Stimulated activated CD8-positive, alpha-beta memory T cell treated with anti-CD3 and anti-CD28 coated beads, Interleukin-2, amount 100 ng/mL, for 1 hour (primary cell): Measurements from ENCODE around the gene PRKD1.

Experiments
- DNase-seq, 2 donors: peaks; one replicate each; pipeline ENCODE4 v3.0.0-alpha.2; 2020; ENCODE audit warnings: low read depth in 2 of 2

PRKD1 gene

GRCh38 chr14:29927376-29928116 lies at the start of gene PRKD1:
Gene PRKD1, minus strand, starts transcription at chr14:29927847.
- no peak for DNase-seq

GRCh38 chr14:29971101-29971500 lies 43.5 kb upstream of the PRKD1 start:
- no peak for DNase-seq

GRCh38 chr14:29955087-29955486 lies 27.4 kb upstream of the PRKD1 start:
- DNase-seq, result no peak

- no peak for DNase-seq
Measured at GRCh38 chr14:29953501-29953900, 25.9 kb upstream of the PRKD1 start.

- no peak for DNase-seq
Measured at GRCh38 chr14:29944091-29944490, 16.4 kb upstream of the PRKD1 start.

GRCh38 chr14:29941401-29941800 lies 13.8 kb upstream of the PRKD1 start:
- DNase-seq, result no peak

- DNase-seq, result no peak
Measured at GRCh38 chr14:29940482-29940881, 12.8 kb upstream of the PRKD1 start.

- DNase-seq, result no peak
Measured at GRCh38 chr14:29937116-29937515, 9.5 kb upstream of the PRKD1 start.

GRCh38 chr14:29930283-29930682 lies 2.6 kb upstream of the PRKD1 start:
- no peak for DNase-seq

- DNase-seq, result no peak
Measured at GRCh38 chr14:29928117-29928640, 532 bp upstream of the PRKD1 start.

GRCh38 chr14:29926701-29927375 lies 809 bp downstream of the PRKD1 start:
- DNase-seq, result no peak

GRCh38 chr14:29926228-29926627 lies 1.4 kb downstream of the PRKD1 start:
- no peak for DNase-seq

- DNase-seq, result no peak
Measured at GRCh38 chr14:29925736-29926135, 1.9 kb downstream of the PRKD1 start.

- DNase-seq, result no peak
Measured at GRCh38 chr14:29925101-29925722, 2.4 kb downstream of the PRKD1 start.

GRCh38 chr14:29919845-29920244 lies 7.8 kb downstream of the PRKD1 start:
- DNase-seq, result no peak

- DNase-seq, result no peak
Measured at GRCh38 chr14:29918981-29919380, 8.7 kb downstream of the PRKD1 start.

GRCh38 chr14:29913566-29913965 lies 14.1 kb downstream of the PRKD1 start:
- DNase-seq, result no peak

GRCh38 chr14:29911810-29912209 lies 15.8 kb downstream of the PRKD1 start:
- no peak for DNase-seq

- DNase-seq, result no peak
Measured at GRCh38 chr14:29908652-29909577, 18.7 kb downstream of the PRKD1 start.

GRCh38 chr14:29906256-29906870 lies 21.3 kb downstream of the PRKD1 start:
- no peak for DNase-seq

- no peak for DNase-seq
Measured at GRCh38 chr14:29905543-29905942, 22.1 kb downstream of the PRKD1 start.
